DMS114 treated with DMSO at 0.1 percent for 48 hours (cell line): ENCODE measurements around the gene ZBP1.

Experiments used
- DNase-seq: peaks from one replicate; lab custom pipeline; 2025; ENCODE audit not compliant: unreplicated experiment; lab: John Stamatoyannopoulos, UW

ZBP1 gene, protein sequence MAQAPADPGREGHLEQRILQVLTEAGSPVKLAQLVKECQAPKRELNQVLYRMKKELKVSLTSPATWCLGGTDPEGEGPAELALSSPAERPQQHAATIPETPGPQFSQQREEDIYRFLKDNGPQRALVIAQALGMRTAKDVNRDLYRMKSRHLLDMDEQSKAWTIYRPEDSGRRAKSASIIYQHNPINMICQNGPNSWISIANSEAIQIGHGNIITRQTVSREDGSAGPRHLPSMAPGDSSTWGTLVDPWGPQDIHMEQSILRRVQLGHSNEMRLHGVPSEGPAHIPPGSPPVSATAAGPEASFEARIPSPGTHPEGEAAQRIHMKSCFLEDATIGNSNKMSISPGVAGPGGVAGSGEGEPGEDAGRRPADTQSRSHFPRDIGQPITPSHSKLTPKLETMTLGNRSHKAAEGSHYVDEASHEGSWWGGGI

DNA sequence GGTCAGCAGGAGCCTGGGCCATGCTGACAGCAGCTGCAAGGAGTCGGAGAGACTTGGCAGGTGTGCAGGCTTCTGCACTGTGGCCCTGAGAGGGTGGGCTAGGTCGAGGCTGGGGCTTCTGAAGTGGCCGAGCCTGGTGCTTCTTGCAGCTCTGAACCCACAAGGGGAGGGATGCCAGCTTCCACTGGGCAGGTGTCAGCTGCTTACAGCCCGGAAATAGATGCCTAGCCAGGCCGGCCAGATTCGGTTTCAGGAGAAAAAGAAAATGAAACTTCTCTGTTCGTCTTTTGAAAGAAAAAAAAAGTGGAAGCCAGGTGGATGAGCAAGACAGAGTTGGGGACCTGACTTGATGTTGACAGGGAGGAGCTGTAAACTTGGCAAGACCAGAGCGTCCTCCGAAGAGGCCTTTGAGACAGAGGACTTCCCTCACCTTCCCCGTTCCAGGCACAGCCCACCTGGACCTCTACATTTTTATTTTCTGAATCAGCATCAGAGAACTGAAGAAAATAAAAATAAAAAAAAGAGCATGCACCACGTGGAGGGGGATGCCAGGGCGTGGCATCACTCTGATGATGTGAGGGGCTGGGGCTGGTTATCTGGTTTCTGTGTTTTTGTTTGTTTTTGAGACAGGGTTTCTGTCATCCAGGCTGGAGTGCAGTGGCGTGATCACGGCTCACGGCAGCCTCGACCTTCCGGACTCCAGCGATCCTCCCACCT lies at the start of gene ZBP1:
Gene ZBP1 (minus strand): TSS at position 153 of the 717 bp plus-strand sequence. CDS start 131 bp downstream, at position 22.
- no peak for DNase-seq

DNA sequence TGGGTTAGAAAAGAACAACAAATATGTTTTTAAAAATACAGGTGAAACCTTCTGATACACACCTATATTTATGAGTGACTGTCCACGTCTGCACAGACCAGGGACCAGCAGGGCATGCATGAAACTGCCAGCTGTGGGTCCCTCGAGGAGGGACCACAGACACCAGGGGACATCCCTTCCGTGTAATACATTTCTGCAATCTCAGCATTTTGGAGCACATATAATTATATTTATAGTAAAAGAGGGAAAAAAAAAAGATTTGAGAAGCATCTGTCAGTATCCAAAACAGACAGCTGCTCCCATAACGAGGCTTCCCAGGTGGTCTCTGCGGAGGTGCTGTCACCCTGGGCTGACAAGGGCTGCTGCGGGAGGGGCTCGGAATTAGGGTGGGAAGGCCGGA lies 49.4 kb upstream of the ZBP1 start:
- no peak for DNase-seq

DNA sequence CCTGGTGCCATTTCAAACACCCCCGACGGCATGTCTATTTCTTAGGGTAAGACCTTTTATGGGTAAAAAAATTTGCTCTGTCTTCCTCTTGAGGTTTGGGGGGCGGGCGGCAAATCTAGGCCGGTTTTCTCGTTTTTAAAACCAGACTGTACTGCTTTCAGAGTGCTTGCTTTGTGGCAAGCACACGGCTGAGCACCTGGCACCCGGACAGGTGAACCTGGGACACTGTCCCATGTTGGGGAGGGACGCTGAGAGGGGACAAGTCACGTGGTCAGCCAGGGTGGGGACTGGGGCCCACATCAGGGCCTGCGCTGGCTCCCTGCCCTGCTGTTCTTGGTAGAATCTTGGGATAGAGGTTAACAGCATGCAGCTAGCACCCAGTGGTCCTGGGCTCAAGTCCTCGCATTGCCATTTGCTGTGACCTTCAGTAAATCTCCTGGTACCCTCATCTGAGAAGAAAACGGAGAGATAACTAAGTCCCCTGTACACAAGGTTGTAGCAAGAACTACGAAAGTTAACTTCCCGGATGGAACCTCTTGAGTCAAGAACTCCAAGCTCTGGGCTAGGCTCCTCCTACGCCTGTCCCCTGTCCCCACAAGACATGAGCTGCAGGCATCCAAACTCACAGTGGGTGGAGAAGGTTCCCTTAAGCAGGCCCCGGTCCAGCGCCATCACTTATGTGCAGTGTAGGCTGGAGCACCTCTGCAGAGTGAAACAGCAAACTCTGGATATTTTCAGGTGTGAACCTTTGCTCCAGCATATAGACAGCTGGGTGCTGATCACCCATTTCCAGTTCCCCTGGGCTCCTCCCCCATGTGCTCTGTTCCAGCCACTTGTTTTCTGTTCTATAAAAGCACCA lies 47.9 kb upstream of the ZBP1 start:
- no peak for DNase-seq

DNA sequence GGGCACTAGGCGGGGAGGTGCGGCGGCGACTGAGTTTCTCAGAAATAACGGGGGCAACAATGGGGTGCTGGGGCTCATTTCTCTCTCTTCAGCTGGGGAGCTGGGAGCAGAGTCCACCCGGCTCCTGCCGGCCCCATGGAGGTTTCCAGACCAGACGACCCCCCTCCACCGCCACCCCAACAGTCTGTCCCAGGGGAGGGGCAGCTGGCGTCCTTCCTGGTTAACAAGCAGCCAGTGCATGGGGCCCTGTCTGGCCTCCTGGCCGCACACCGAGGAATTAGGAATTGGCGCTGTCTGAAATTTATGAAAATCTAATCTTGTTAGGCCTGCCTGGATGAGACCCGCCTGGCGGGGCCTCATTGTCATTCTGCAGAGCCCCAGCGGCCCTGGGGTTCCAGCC lies 47.2 kb upstream of the ZBP1 start:
- DNase-seq = no peak

DNA sequence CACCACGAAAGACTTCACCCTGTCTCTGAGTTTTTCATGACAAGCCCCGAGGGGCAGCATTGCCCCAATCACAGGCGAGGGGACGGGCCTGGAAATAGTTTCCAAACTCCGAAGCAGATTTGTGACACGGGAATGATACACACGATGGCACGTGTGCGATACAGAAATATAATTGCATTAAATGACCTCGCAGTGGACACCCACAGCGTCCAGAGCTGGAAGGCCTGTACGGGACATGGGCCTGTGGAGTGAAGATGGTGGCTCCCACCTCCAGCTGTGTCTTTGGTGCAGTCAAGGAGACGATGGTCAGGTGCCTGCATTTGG lies 46.6 kb upstream of the ZBP1 start:
- no peak for DNase-seq

DNA sequence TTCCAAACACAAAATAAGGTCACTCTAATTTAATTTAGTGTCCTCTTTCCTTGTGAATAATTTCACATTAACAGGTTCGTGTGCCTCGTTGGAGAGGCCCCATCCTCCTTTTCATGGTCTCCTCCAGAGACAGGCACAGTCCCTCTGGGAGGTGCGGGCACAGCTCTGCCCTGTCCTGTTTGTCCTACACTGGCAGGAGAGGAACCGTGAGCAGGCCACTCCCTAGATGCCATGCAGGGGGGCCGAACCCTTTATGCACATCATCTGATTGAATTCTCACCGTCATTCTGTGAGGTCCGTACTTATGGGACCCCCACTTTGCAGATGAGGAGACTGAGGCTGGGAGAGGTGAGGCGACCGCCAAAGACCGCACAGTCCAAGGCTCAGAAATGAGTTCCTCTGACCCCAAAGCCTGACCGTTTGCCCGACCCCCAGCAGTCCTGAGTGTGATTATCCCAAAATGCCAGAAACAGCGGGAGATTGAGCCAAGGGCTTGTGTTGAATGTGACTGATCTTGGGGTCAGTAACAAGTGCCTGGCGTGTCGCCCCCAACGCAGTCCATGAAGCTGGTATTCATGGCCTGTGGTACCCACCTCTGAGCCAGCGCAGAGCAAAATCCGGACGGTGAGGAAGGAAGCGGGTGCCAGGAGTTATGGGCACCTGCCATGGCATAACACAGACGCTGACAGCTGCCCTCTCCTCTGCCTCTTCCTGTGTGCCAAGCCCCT lies 46.0 kb upstream of the ZBP1 start:
- no peak for DNase-seq

DNA sequence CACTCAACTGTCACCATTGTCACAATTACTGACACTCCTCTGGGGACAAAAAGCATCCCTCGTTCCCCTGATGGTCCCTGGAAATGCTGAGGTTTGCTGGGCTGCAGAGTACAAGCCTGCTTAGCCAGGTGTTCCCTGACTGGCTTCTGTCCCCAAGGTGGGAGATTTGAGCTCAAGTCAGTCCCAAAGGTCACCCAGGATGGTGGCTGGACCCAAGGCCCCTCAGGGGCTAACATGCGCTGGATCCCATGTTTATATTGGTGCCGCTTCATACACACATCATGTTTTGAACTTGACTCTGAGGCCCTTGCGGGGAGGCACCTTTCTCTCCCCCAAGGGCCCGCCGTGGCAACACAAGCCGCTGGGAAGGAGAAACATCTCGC lies 45.4 kb upstream of the ZBP1 start:
- no peak for DNase-seq

DNA sequence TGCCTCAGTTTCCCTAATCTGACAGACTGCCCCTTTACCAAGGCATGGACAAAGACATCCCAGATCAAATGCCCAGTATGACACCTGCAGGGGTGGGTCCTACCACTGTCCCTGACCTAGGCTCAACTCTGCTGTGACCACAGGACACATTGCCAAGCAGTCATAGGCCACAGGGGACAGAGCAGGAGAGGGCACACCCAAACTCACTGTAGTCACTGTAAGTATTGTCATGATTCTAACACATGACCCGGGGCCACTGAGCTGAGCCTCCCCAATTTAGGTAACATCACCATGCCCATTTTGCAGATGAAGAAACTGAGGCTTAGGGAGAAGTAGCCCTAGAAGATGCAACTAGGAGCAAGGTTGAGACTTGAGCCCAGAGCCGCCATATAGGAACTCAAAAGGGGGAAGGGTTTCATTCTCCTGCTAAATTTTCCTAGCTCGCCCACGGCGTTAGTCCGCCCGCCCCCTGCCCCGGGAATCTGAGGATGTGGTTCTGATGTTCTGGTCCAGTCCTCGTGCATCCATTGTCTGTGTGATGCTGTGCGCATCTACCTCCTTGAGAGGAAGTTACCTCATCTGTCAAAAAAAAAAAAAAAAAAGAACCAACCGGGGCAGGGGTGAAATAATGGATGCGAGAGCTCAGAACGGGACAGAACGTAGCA lies 44.8 kb upstream of the ZBP1 start:
- no peak for DNase-seq

DNA sequence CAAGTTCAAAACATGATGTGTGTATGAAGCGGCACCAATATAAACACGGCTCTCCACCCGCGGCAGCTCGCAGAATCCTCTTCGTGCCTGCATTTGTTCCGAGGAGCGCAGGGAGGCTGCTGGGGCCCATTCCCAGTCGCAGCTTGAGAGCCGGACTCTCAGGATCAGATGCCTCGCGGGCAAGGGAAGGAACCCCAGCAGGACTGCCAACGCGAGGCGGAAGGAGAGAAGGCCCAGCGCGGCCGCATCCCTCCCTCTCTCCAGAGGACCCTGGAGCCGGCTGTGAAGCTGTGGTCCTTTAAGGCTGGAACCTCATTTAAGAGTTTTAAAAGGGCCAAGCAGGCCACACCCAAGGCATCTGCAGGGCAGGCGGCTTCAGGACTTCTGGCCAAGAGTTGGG lies 44.2 kb upstream of the ZBP1 start:
- no peak for DNase-seq

DNA sequence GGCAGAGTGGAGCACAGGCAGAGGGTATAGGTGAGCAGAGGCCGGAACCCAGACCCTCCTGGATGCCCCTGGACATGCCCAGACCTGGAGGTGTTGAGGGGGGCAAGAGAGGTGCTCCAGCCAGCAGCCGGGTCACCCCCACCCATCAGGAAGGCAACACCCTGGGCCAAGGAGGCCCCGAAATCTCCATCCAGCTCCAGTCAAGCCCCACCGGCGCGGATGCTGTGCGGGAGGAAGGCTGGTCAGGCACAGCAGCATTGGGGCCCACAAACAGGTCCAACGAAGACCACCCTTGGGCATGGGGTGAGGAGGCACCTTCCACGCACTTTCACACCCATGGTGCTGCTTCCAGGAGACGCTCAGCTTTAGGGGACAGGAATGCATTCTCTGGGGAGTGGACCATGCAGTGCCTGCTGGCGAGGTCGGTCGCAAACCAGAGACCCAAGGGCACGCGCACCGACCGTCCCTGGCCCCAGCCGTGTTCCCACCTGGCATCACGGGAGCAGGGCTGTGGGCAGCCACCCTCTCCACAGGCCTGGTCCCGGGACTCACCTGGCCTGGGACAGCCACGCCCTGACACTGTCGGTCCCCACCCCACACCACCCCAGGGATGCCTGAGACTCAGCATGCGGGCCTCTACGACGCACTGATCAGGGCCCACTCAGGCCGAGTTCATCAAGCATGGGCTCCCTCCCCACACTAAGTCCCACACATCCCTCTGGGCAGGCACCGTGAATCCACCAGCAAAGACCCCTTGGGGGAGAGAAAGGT lies 43.6 kb upstream of the ZBP1 start:
- DNase-seq = no peak

DNA sequence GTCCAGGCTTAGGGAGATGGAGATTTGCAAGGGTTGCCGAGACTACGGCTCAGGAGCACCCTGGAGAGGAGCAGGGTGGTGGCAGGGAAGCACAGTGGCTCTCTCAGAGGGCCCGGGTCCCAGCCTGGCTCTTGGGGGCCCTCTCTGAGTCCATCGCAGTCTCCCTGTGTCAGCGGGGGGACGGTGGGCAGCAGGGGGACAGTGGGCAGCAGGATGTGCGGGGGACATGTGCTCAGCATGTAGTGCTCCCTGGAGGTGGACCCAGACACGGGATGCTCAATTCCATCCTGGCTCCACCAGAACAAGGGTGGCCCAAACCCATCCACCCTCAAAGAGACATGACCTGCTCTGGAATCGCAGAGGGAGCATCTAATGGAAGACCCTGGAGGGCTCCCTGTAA lies 43.0 kb upstream of the ZBP1 start:
- DNase-seq = no peak

DNA sequence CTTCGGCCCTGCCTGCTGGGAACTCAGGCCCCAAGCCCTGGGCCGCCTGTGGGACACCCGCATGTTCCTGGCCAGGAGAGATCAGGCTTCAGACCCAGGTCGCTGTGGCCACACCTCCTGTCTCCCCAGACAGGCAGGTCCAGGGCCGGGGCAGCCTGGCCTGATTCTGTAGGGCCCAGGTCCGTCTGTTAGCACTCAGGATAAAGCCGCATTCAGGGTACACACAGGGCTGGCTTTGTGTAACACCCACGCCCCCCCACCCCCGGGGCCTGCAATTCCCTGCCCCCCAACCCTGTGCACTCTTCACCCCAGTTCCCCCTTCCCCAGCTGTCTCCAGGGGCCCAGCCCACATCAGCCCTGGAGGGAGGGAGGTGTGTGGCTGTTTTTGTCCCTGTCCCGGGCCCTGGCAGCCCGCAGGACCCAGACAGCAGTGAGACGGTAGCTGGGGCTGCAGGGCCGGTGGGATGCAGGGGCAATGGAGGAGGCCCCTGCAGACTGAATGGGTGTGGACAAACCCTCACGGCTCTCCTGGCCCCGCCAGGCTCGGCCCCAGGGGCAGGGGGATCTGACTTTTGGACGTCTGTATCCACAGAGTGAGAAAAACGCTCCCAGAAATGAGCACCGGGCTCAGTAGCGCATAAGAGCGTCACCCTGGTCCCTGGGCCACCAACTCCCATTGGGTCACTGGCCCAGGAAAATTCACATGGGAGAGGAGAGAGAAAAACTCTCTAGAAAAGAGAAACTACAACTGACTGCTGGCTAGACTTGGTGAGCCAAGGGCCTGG lies 42.4 kb upstream of the ZBP1 start:
- DNase-seq = no peak

DNA sequence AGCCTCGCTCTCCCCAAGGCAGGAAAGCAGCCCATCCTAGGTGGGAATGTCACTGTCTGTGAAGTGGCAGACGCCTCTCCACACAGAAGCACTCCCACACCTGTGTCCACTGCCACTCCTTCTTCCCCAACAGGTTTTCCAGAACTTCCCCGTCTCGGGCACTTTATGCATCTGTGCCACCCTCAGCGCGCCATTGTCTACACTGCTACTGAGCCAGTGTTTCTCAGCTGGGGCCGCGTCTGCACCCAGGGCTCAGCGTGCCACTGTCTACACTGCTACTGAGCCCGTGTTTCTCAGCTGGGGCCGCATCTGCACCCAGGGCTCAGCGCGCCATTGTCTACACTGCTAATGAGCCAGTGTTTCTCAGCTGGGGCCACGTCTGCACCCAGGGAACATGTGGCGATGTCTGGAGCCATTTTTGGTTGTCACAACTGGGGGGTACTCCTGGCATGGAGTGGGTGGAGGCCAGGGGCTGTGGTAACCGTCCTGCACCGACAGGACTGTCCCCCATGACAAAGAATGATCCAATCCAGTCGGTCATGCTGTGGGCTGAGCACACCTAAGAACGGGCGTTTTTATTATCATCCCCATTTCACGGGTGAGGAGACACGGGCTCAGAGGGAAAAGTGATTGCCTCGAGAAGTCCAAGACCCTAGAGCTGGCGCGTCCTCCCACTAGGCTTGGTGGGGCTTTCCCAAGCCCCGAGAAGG lies 41.7 kb upstream of the ZBP1 start:
- no peak for DNase-seq

DNA sequence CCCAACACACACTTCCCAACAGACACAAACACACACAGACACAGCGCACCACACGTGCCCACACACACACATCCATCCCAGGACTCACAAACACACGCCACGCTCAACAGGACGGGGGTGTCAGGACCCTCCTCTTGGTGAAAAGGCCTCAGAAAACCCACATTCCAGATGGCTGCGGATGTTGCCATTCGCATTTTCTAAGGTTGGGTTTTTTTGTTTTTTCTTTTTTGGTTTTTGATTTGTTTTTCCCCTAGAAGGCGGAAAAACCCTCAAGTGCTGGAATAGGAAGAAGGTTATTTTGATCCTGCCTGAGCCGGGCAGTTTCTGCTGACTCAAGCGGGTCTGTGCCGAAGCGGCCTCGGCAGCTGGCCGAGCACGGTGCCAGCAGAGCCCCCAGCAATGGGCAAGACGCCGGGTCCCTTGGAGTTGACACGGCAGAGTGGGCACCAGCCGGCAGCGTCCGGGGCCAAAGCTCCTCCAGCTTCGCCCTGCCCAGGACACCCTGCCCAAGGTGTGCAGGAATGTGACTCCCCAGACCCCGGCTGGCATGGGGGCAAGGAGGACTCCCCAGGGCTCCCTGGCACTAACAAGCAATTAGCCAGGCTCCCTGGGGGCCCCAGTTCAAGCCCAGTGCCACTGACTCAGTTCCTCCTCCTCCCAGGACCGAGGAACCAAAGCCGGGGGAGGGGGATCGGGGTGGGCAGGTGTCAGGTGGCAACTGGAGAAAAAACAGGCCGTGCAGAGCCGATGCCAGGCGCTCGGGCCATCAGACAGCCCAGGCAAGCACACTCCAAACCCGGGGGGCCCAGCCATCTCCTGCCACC lies 40.9 kb upstream of the ZBP1 start:
- no peak for DNase-seq

DNA sequence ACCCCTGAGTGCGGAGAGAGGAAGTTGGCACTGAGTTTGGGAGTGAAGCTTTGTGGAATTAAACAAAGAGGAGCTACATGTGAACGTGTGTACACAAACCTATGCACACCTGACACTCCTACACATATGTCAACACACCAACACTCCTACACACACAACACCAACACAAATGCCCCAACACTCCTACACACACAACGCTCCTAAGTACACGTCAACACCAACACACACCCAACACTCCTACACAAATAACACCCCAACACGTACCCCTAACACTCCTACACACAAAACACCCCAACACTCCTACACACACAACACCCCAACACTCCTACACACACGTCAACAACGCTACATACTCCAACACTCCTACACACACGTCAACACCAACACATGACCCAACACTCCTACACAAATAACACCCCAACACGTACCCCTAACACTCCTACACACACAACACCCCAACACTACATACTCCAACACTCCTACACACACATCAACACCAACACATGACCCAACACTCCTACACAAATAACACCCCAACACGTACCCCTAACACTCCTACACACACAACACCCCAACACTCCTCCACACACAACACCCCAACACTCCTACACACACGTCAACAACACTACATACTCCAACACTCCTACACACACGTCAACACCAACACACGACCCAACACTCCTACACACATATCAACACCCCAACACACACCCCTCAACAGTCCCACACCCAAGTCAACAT lies 40.1 kb upstream of the ZBP1 start:
- no peak for DNase-seq

DNA sequence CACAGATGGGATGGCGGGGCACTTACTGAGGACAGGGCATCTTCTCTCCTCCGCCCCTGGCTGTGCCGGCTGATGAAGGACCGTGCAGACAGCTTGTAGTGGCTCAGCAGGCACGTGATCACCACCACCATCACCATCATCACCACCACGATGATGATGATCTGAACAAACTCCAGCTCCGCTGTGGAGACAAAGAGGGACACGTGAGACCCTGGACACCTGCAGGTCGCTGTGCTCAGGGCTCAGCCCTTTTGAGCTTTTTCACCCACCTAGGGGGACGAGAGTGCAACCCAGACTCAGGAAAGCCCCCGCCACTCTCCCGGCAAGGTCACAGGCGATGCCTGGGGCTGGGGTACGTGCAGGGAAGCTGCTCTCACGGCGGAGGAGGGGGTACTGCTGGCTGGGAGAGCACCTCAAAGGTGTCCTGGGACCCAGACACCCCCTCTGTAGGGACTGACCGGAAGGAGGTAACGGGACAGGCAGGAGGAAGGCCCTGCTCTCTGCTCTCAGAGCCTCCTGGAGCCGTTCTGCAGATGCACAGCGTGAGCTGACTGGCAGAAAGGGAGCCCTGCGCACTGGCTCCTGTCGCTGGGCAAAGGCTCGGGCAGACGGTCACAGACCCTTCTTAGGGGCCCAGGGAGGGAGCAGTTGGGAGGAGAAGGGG lies 39.4 kb upstream of the ZBP1 start:
- no peak for DNase-seq
